GM12878 (cell line): ENCODE data around the gene SPN. TPM values are rescaled to one million over a fixed set of nuclear protein-coding genes. Genes with fewer than 3 reads are reported as not detected.

ENCODE experiments used
- ATAC-seq: fragments of 200-7000 bp; cut with Tn5 transposase; 3 replicates; pipeline ENCODE4 v1.9.1; 2020; ENCODE audit warnings: mild to moderate bottlenecking, moderate library complexity
- BruUV-seq: library from RNA; stranded (reverse); fragments of 400-500 nt; replicated peaks from 2 replicates; lab custom pipeline; 2021; lab: Mats Ljungman, UMichigan
- CTCF ChIA-PET: fragments of 300-600 bp; sonication (Branson Sonifier 250); formaldehyde crosslinking; extraction: SDS; loops from one replicate; lab custom pipeline; 2021; ENCODE audit warnings: inconsistent platforms; lab: Yijun Ruan, JAX
- POLR2A ChIA-PET: fragments of 350-600 bp; formaldehyde crosslinking; extraction: SDS; loops from one replicate; lab custom pipeline; 2021; ENCODE audit warnings: inconsistent platforms; lab: Charles Lee
- RAD21 ChIA-PET: fragments of 300-600 bp; sonication (Branson Sonifier 250); formaldehyde crosslinking; loops from one replicate; lab custom pipeline; 2023; ENCODE audit warnings: antibody characterized with exemption; ENCODE audit not compliant: unreplicated experiment; lab: Charles Lee
- SMC1A ChIA-PET: fragments of 300-600 bp; sonication (Branson Sonifier 250); formaldehyde crosslinking; loops from one replicate; lab custom pipeline; 2023; ENCODE audit not compliant: unreplicated experiment, uncharacterized antibody; lab: Charles Lee
- DNase-seq: peaks from one replicate; pipeline ENCODE4 v3.0.0-alpha.2; 2011; ENCODE audit warnings: low read depth, low spot score
- FAIRE-seq: peaks from 3 replicates; lab custom pipeline; 2011; peaks lifted over from hg19 to GRCh38; lab: Jason Lieb, UNC
- H2AFZ ChIP-seq: 2 replicates; pipeline ENCODE4 v1.6.0; 2011; ENCODE audit warnings: low read depth, low read length, control low read depth; ENCODE audit not compliant: control insufficient read depth
- H3K27ac ChIP-seq: 2 replicates; pipeline ENCODE4 v1.5.1; 2011; ENCODE audit warnings: control low read depth; ENCODE audit not compliant: control insufficient read depth, insufficient read depth
- H3K27me3 ChIP-seq, 2 experiments: replicated peaks in 1 of 2; 2 replicates each; pipeline versions ENCODE4 v1.6.0 to v1.6.1; 2011; ENCODE audit warnings: low read length in 1 of 2; ENCODE audit not compliant: control insufficient read depth in 2 of 2, insufficient read depth in 2 of 2
- H3K36me3 ChIP-seq, 2 experiments: 2 replicates each; pipeline ENCODE4 v1.5.1; 2011; ENCODE audit warnings: low read length in 1 of 2; ENCODE audit not compliant: control insufficient read depth in 2 of 2, insufficient read depth in 2 of 2
- H3K4me1 ChIP-seq: 2 replicates; pipeline ENCODE4 v1.6.1; 2011; ENCODE audit warnings: mild to moderate bottlenecking, low read length, moderate library complexity, mixed read lengths; ENCODE audit not compliant: control insufficient read depth, insufficient read depth
- H3K4me2 ChIP-seq: 2 replicates; pipeline ENCODE4 v1.6.0; 2011; ENCODE audit warnings: control low read depth; ENCODE audit not compliant: control insufficient read depth, insufficient read depth
- H3K4me3 ChIP-seq: fragments of 200-600 bp; sonication (generic); 2 replicates; pipeline ENCODE4 v1.5.1; 2016
- H3K79me2 ChIP-seq: 2 replicates; pipeline ENCODE4 v1.6.0; 2011; ENCODE audit warnings: low read length; ENCODE audit not compliant: control insufficient read depth, insufficient read depth
- H3K9ac ChIP-seq: 2 replicates; pipeline ENCODE4 v1.8.0; 2011; ENCODE audit warnings: low read length, control low read depth, mixed read lengths; ENCODE audit not compliant: control insufficient read depth, insufficient read depth
- H3K9me3 ChIP-seq: replicated peaks from 3 replicates; pipeline ENCODE4 v1.5.1; 2011; ENCODE audit warnings: mild to moderate bottlenecking, low read length; ENCODE audit not compliant: control insufficient read depth, insufficient read depth
- H4K20me1 ChIP-seq: 2 replicates; pipeline ENCODE4 v1.6.0; 2011; ENCODE audit not compliant: control insufficient read depth, insufficient read depth
- CREB1 ChIP-seq: IDR thresholded peaks from 2 replicates; pipeline ENCODE4 v1.6.1; 2012; ENCODE audit warnings: low read depth, mild to moderate bottlenecking, inconsistent platforms
- GABPA ChIP-seq: IDR thresholded peaks from 2 replicates; pipeline ENCODE4 v1.6.1; 2014; ENCODE audit warnings: antibody characterized with exemption, low read depth, mild to moderate bottlenecking, inconsistent platforms
- MEF2A ChIP-seq: IDR thresholded peaks from 2 replicates; pipeline ENCODE4 v1.6.1; 2011; ENCODE audit warnings: low read depth, mild to moderate bottlenecking, low read length, moderate library complexity; ENCODE audit not compliant: insufficient read depth
- MTA3 ChIP-seq: IDR thresholded peaks from 2 replicates; pipeline ENCODE4 v1.6.1; 2012; ENCODE audit warnings: low read length, inconsistent platforms, borderline replicate concordance
- MYB ChIP-seq: fragments of 150-350 bp; IDR thresholded peaks from 2 replicates; pipeline ENCODE4 v1.6.1; 2014; ENCODE audit warnings: mild to moderate bottlenecking, low read depth, low read length, borderline replicate concordance
- POU2F2 ChIP-seq: IDR thresholded peaks from 3 replicates; pipeline ENCODE4 v1.6.1; 2011; ENCODE audit warnings: low read depth, mild to moderate bottlenecking, low read length, borderline replicate concordance
- PRDM15 ChIP-seq: fragments of 450-650 bp; formaldehyde crosslinking; IDR thresholded peaks from 2 replicates; pipeline ENCODE4 v1.4.0; 2020; ENCODE audit warnings: mild to moderate bottlenecking, moderate library complexity
- ZBTB4 ChIP-seq: fragments of 450-650 bp; formaldehyde crosslinking; IDR thresholded peaks from 2 replicates; pipeline ENCODE4 v1.4.0; 2022; ENCODE audit warnings: mild to moderate bottlenecking, moderate library complexity
- WGBS: methylation state at CpG from one replicate; pipeline ENCODE4 v1.1.6; 2016; ENCODE audit warnings: low lambda C conversion rate; ENCODE audit not compliant: insufficient replicate concordance, insufficient coverage; ENCODE audit errors: missing lambda C conversion rate; 5-methylcytosine and 5-hydroxymethylcytosine counted together
- in situ Hi-C: fragments of 300-500 bp; cut with MboI; formaldehyde crosslinking; loops from 9 replicates; pipeline ENCODE4 v1.14.3; 2018; ENCODE audit warnings: mixed read lengths
- intact Hi-C: fragments of 100-400 bp; cut with micrococcal nuclease; formaldehyde crosslinking; loops from one replicate; pipeline ENCODE4 v1.14.2; 2022; ENCODE audit not compliant: unreplicated experiment
- polyA plus RNA-seq, 11 experiments: library from polyadenylated mRNA; depleted of rRNA in 4 of 11; unstranded in 6 of 11; stranded (reverse) in 5 of 11; fragments of >200 nt; fragmentation: Nextera tagmentation in 4 of 11; fragmentation: Illumina TruSeq in 1 of 11; extraction: Ambion mirVana in 4 of 11; extraction: Trizol in 1 of 11; gene quantifications; 1 replicate in 1 of 11; 2 replicates in 10 of 11; pipeline versions ENCODE4 v1.2.1 to v1.2.3, GENCODE V29; 2011 to 2016; ENCODE audit warnings: inconsistent platforms in 2 of 11, missing spikeins in 2 of 11, low read depth in 1 of 11
- total RNA-seq, 4 experiments: library from RNA; depleted of rRNA in 3 of 4; stranded (reverse); fragments of >200 nt in 3 of 4; fragmentation: Illumina TruSeq in 1 of 4; extraction: Trizol in 1 of 4; gene quantifications; 2 replicates each; pipeline versions ENCODE4 v1.2.1 to v1.2.3, GENCODE V29; 2013 to 2021

Gene SPN
- total and polyA plus RNA-seq, 10 of the 15 experiments (the other 5 are each of a cell fraction or from before 2014, with no cell fraction given), result 16.2 to 173 (median 92.7) TPM

- no peak for TF ChIP-seq PRDM15 (CRISPR knock-in tag)
- TF ChIP-seq GABPA, result no peak
- TF ChIP-seq MYB, result no peak
Measured at GRCh38 chr16:29717113-29717512, 54.1 kb downstream of the SPN start (continued).

- TF ChIP-seq MEF2A, result no peak
- no peak for TF ChIP-seq POU2F2
- TF ChIP-seq MTA3, result no peak
- no peak for TF ChIP-seq ZBTB4 (CRISPR knock-in tag)
- no peak for TF ChIP-seq CREB1
- DNase-seq, result no peak
- Histone ChIP-seq H4K20me1 (no peaks in the 10 kb centered on the region), H3K79me2 (no peaks in the 10 kb centered on the region), H3K27ac (no peak overlapping the region), H3K4me2 (no peak overlapping the region), H3K4me1 (peaks cover 3% of the 10 kb centered on the region), H3K27me3 (no peaks in the 10 kb centered on the region), H3K4me3 (no peak overlapping the region), H3K9me3 (no peaks in the 10 kb centered on the region), H3K36me3 (no peaks in the 10 kb centered on the region), H3K9ac (no peak overlapping the region), H2AFZ (no peak overlapping the region)
- WGBS, result 25% methylated on average over 4 of the region's 4 CpGs
- no peak for FAIRE-seq
- POLR2A ChIA-PET, result interaction anchor here (0.6 to 0.9 kb wide), 2 partner anchors 70 to 71 kb away, joined by 3 read pairs; no protein-coding TSS in a partner anchor
- SMC1A ChIA-PET, result interaction anchor here (0.7 to 0.9 kb wide), 2 partner anchors 9 to 28 kb away, joined by 3 read pairs; no protein-coding TSS in a partner anchor
- no TSS peak for BruUV-seq
- no peak for ATAC-seq
- in situ Hi-C loops, result no loop called here
- RAD21 ChIA-PET, result interaction anchor here (1.0 kb wide), 1 partner anchor 43 kb away, joined by 3 read pairs; no protein-coding TSS in a partner anchor
- intact Hi-C loops, result no loop called here
- CTCF ChIA-PET, result interaction anchor here (1.1 to 3.5 kb wide), 3 partner anchors 9 to 78 kb away, joined by 3 to 20 read pairs (median 4); no protein-coding TSS in a partner anchor
Measured at GRCh38 chr16:29719063-29719462, 56.0 kb downstream of the SPN start.
